Testis (tissue), 2 donors: ENCODE data around the gene GFPT1.

ENCODE experiments used
- CTCF ChIP-seq, 3 experiments: fragments of 450-650 bp in 2 of 3; fragments of 200-600 bp in 1 of 3; sonication (generic) in 1 of 3; IDR thresholded peaks; one replicate each; pipeline ENCODE4 v1.5.1; 2016 to 2019; ENCODE audit warnings: antibody characterized with exemption in 3 of 3, mild to moderate bottlenecking in 2 of 3, moderate library complexity in 1 of 3
- POLR2A ChIP-seq: fragments of 450-650 bp; IDR thresholded peaks from one replicate; pipeline ENCODE4 v1.6.1; 2017; ENCODE audit warnings: antibody characterized with exemption, mild to moderate bottlenecking, moderate library complexity

- TF ChIP-seq POLR2A (no peak), CTCF (IDR thresholded peaks at IDR 0.05) (no peak)
Measured at GRCh38 chr2:69422198-69422597, 35.2 kb upstream of the GFPT1 start.
